ENCODE measurements around the gene STX16.
A peak's percentile ranks its signal among the peaks of the same experiment; 100 is the strongest.

STX16 gene

DNA sequence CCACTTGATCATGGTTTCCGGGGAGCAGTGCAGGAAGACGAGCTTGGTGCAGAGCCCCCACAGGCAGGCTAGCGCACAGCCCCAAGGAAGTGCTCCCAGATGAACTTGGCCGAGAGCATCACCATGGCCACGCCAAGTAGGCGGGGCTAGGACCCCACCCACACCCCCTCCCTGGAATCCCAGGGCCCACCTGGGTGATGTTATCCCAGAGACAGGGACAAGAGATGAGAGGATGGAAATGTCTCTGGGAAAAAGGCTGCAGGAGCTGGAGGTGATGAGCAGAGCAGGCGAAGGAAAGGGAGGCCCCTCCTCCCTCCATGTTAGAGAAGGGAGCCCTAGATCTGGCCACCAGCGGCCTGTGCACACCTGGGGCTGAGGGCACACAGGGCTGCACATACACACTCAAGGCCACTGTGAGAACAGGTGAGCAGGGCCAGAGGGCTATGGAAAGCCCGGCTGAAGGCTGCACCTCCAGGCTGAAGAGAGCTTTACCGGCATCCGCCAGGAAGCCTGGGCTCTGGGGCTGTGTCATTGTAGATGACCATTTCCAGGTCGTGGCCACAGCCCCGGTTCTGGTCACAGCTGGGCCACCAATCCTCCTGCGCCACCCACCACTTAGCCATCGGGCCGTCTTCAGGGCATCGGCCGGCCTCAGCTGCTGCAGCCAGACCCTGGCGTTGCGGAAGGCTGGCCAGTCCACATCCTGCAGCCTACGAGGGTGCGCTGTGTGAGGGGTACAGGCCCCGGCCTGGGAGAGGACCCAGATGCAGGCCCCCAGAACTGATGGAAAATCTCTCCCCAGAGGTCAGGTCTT, 66.4 kb downstream of the STX16 start:
- Histone ChIP-seq H3K27ac (no peak overlapping the region), H3K4me3 (no peak overlapping the region)
- DNase-seq (ENCODE audit: low spot score), result peak; percentile 55
- TF ChIP-seq, protein P1, sequence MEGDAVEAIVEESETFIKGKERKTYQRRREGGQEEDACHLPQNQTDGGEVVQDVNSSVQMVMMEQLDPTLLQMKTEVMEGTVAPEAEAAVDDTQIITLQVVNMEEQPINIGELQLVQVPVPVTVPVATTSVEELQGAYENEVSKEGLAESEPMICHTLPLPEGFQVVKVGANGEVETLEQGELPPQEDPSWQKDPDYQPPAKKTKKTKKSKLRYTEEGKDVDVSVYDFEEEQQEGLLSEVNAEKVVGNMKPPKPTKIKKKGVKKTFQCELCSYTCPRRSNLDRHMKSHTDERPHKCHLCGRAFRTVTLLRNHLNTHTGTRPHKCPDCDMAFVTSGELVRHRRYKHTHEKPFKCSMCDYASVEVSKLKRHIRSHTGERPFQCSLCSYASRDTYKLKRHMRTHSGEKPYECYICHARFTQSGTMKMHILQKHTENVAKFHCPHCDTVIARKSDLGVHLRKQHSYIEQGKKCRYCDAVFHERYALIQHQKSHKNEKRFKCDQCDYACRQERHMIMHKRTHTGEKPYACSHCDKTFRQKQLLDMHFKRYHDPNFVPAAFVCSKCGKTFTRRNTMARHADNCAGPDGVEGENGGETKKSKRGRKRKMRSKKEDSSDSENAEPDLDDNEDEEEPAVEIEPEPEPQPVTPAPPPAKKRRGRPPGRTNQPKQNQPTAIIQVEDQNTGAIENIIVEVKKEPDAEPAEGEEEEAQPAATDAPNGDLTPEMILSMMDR (IDR thresholded peaks at IDR 0.05), result no peak

DNA sequence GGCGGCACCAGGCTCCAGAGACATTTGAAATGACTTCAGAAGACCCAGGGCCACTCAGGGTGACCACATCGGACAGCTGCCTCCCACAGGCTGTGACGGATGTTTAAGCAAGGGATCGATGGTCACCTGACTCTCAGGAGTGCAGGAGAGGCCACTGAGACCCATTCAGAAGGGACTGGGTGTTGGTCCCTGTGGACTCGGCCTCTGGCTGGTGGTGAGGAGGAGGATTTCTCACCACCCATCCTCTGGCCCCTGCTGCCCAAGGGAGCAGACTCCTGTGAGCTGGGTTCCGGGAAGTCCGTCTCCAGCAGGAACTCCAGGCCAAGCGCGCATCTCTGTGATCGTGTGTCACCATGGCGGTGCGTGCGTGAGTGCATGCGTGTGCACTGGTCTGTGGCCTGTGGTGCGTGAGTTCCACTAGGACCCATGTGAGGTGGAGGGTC, 67.1 kb downstream of the STX16 start:
- H3K27ac ChIP-seq, result no peak overlapping the region
- peak; percentile 64 for DNase-seq (ENCODE audit: low spot score)
- H3K4me3 ChIP-seq, result no peak overlapping the region
- TF ChIP-seq, protein P1 (IDR thresholded peaks at IDR 0.05), result no peak

DNA sequence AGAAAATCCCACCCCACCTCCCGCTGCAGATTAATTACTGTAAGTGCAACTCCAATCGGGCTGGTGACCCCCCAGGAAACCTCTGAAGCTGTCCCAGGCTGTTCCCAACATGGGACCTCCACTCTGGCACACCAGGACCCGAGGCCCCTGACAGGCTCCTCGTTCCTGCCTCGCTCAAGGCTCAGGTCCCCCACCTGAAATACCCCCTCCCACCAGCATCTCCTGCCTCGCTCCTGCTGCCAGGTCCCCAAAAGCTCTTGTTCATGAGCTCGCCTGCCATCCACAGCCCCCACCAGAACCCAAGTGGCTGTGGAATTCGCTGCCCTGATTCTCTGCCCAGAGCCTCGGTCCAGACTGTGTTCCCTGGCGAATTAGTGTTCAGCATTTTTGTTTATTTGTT, 67.6 kb downstream of the STX16 start:
- no peak overlapping the region for H3K27ac ChIP-seq
- TF ChIP-seq, protein P1 (IDR thresholded peaks at IDR 0.05), result no peak
- H3K4me3 ChIP-seq, result no peak overlapping the region
- DNase-seq (ENCODE audit: low spot score), result no peak

DNA sequence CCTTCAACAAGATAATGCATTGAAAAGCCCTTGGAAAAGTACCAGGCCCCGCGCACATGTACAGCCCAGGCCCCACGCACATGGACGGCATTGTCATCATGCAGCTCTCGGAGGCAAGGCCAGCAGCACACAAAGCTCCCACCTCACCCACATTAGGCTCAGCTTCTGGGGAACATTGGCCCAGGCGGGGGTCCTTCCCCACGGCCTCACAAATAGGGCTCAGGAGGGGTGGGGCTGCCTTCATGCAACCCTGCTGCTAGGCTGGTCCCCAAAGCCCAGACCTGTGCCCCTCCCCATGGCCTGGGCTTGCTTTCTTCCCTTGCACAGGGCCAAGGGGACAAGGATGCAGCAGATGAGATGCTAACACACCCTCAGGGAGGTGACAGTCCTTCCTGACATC, 68.2 kb downstream of the STX16 start:
- Histone ChIP-seq H3K4me3 (no peak overlapping the region), H3K27ac (no peak overlapping the region)
- TF ChIP-seq, protein P1 (IDR thresholded peaks at IDR 0.05), result no peak
- peak; percentile 69 for DNase-seq (ENCODE audit: low spot score)

DNA sequence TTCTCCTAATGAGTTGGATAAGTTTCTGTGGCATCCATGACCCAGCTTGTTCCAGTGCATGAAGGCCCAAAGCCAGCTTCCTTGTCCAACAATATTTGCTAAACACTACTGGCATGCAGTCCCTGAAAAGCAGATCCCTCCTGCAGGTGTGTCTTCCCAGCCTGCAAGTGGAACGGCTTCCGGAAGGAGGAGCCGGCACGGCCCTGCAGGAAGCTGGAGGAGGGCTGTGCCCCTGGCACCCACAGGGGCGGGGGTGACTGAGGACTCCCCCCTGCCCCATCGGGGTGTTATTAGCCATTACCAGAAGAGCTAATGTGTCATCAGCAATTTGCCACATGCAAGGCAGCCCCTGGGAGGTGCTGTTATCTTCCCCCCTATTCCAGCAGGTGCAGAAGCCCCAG, 68.9 kb downstream of the STX16 start:
- H3K4me3 ChIP-seq, result no peak overlapping the region
- H3K27ac ChIP-seq, result no peak overlapping the region
- no peak for DNase-seq (ENCODE audit: low spot score)
- TF ChIP-seq, protein P1 (IDR thresholded peaks at IDR 0.05), result no peak

DNA sequence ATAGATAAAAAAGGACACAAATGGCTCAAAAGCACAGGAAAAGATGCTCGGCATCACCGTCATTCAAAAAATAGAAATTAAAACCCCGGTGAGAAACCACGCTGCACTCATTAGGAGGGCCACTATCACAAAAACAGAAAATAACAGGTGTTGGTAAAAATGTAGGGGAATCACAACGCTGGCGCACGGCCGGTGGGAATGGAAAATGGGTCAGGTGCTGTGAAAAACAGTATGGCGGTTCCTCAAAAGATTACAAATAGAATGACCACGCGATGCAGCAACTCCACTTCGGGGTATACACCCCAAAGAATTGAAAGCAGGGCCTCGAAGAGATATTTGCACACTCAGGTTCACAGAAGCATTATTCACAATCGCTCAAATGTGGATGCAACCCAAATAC, 69.8 kb downstream of the STX16 start:
- no peak overlapping the region for H3K27ac ChIP-seq
- no peak for DNase-seq (ENCODE audit: low spot score)
- H3K4me3 ChIP-seq, result no peak overlapping the region
- TF ChIP-seq, protein P1 (IDR thresholded peaks at IDR 0.05), result no peak

Measured in coronary artery (tissue), 2 donors.